ENCODE measurements around the gene UNK. TPM values are rescaled to one million over a fixed set of nuclear protein-coding genes. Genes with fewer than 3 reads are reported as not detected.
A peak's percentile ranks its signal among the peaks of the same experiment; 100 is the strongest.

The UNK gene
- total and polyA plus RNA-seq, 9 of the 15 experiments (the other 6 are each of a cell fraction or from before 2014, with no cell fraction given), result 12.8 to 38.6 (median 24.8) TPM

DNA sequence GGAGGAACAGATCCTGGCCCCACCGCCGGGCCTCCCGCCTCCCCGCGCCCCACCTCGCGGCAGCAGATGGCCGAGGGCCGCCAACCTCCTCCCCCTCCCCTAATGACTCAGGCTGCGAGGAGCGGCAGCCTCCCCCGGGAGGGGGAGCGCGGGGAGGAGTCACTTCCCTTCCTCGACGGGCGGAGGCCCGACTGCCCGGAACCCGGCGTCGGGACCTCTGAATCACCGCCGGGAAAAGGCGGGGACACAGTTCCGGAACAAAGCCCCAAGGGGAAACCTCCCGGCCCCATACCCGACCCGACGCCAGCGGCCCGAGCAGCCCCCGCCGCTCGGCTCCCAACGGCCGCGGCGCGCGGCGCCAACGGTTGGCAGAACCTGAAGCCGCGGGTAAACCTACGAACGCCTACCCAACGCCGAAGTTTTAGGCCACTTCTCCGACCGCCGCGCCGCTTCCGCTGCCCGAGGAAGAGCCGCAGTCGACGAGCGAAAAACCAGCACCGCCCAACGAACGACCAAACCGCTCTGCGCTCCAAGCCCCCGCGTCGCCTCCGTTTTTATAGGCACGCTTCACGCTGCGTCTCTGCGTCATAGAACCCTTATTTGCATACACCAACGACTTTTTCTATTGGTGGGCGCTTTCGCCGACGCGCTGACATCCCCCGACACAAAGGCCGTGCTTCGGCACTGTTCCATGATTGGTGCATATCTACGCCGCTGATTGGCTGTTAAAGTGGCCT, 5.2 kb upstream of the UNK start (continued):
- TF ChIP-seq POLR2B (IDR thresholded peaks at IDR 0.05; ENCODE audit: low read depth, partially characterized antibody) (peak; percentile 100), ELF1 (tag; IDR thresholded peaks at IDR 0.05) (peak; percentile 32; the same call in 1 of the 2 replicates), LEF1 (IDR thresholded peaks at IDR 0.05) (no peak), KDM5B (IDR thresholded peaks at IDR 0.05; ENCODE audit: insufficient replicate concordance, low read depth, low read length) (peak; percentile 100), RFX1 (IDR thresholded peaks at IDR 0.05) (no peak), YY1 (IDR thresholded peaks at IDR 0.05; ENCODE audit: borderline replicate concordance in 1 of 3, control insufficient read depth in 1 of 3, extremely low read depth in 1 of 3, insufficient read depth in 3 of 3, insufficient read length in 1 of 3, insufficient replicate concordance in 2 of 3, low read depth in 1 of 3, low read length in 2 of 3) (peak in 2 of 3 experiments; percentile 65 to 71), EWSR1 (IDR thresholded peaks at IDR 0.05; ENCODE audit: borderline replicate concordance, low read depth, partially characterized antibody) (no peak), SMC3 (conservative IDR thresholded peaks at IDR 0.05; ENCODE audit: insufficient read depth, low read depth, low read length) (0 out of 2 replicates have a peak, but pooled peaks have one; percentile 10), ZNF766 (CRISPR knock-in tag; conservative IDR thresholded peaks at IDR 0.05) (peak; percentile 79; the same call in 1 of the 2 replicates), ZNF124 (CRISPR knock-in tag; IDR thresholded peaks at IDR 0.05) (no peak), ZNF165 (CRISPR knock-in tag; IDR thresholded peaks at IDR 0.05; ENCODE audit: borderline replicate concordance) (no peak), ZNF780A (CRISPR knock-in tag; IDR thresholded peaks at IDR 0.05) (peak; percentile 81; the same call in 1 of the 2 replicates)
- TF ChIP-seq, protein P1, sequence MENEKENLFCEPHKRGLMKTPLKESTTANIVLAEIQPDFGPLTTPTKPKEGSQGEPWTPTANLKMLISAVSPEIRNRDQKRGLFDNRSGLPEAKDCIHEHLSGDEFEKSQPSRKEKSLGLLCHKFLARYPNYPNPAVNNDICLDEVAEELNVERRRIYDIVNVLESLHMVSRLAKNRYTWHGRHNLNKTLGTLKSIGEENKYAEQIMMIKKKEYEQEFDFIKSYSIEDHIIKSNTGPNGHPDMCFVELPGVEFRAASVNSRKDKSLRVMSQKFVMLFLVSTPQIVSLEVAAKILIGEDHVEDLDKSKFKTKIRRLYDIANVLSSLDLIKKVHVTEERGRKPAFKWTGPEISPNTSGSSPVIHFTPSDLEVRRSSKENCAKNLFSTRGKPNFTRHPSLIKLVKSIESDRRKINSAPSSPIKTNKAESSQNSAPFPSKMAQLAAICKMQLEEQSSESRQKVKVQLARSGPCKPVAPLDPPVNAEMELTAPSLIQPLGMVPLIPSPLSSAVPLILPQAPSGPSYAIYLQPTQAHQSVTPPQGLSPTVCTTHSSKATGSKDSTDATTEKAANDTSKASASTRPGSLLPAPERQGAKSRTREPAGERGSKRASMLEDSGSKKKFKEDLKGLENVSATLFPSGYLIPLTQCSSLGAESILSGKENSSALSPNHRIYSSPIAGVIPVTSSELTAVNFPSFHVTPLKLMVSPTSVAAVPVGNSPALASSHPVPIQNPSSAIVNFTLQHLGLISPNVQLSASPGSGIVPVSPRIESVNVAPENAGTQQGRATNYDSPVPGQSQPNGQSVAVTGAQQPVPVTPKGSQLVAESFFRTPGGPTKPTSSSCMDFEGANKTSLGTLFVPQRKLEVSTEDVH (IDR thresholded peaks at IDR 0.05; ENCODE audit: low read depth, partially characterized antibody), result peak; percentile 26
- TF ChIP-seq, protein P2, sequence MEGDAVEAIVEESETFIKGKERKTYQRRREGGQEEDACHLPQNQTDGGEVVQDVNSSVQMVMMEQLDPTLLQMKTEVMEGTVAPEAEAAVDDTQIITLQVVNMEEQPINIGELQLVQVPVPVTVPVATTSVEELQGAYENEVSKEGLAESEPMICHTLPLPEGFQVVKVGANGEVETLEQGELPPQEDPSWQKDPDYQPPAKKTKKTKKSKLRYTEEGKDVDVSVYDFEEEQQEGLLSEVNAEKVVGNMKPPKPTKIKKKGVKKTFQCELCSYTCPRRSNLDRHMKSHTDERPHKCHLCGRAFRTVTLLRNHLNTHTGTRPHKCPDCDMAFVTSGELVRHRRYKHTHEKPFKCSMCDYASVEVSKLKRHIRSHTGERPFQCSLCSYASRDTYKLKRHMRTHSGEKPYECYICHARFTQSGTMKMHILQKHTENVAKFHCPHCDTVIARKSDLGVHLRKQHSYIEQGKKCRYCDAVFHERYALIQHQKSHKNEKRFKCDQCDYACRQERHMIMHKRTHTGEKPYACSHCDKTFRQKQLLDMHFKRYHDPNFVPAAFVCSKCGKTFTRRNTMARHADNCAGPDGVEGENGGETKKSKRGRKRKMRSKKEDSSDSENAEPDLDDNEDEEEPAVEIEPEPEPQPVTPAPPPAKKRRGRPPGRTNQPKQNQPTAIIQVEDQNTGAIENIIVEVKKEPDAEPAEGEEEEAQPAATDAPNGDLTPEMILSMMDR (IDR thresholded peaks at IDR 0.05 in 2 of 3, conservative IDR thresholded peaks at IDR 0.05 in 1 of 3; ENCODE audit: insufficient read depth in 2 of 3, low read depth in 1 of 3, low read length in 3 of 3), result 0 out of 6 replicates have a peak, but pooled peaks of 1 of the 3 experiments have one; percentile 2
- TF ChIP-seq, protein P3, sequence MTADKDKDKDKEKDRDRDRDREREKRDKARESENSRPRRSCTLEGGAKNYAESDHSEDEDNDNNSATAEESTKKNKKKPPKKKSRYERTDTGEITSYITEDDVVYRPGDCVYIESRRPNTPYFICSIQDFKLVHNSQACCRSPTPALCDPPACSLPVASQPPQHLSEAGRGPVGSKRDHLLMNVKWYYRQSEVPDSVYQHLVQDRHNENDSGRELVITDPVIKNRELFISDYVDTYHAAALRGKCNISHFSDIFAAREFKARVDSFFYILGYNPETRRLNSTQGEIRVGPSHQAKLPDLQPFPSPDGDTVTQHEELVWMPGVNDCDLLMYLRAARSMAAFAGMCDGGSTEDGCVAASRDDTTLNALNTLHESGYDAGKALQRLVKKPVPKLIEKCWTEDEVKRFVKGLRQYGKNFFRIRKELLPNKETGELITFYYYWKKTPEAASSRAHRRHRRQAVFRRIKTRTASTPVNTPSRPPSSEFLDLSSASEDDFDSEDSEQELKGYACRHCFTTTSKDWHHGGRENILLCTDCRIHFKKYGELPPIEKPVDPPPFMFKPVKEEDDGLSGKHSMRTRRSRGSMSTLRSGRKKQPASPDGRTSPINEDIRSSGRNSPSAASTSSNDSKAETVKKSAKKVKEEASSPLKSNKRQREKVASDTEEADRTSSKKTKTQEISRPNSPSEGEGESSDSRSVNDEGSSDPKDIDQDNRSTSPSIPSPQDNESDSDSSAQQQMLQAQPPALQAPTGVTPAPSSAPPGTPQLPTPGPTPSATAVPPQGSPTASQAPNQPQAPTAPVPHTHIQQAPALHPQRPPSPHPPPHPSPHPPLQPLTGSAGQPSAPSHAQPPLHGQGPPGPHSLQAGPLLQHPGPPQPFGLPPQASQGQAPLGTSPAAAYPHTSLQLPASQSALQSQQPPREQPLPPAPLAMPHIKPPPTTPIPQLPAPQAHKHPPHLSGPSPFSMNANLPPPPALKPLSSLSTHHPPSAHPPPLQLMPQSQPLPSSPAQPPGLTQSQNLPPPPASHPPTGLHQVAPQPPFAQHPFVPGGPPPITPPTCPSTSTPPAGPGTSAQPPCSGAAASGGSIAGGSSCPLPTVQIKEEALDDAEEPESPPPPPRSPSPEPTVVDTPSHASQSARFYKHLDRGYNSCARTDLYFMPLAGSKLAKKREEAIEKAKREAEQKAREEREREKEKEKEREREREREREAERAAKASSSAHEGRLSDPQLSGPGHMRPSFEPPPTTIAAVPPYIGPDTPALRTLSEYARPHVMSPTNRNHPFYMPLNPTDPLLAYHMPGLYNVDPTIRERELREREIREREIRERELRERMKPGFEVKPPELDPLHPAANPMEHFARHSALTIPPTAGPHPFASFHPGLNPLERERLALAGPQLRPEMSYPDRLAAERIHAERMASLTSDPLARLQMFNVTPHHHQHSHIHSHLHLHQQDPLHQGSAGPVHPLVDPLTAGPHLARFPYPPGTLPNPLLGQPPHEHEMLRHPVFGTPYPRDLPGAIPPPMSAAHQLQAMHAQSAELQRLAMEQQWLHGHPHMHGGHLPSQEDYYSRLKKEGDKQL (CRISPR knock-in tag; IDR thresholded peaks at IDR 0.05; ENCODE audit: borderline replicate concordance), result no peak
